SK-N-SH (cell line): ENCODE results near the gene SEM1. TPM values are rescaled to one million over a fixed set of nuclear protein-coding genes. Genes with fewer than 3 reads are reported as not detected.

Experiments
- CTCF ChIA-PET: fragments of 300-600, 350-600 bp; formaldehyde crosslinking; extraction: SDS; loops from one replicate; lab custom pipeline; 2021; lab: Yijun Ruan, JAX
- POLR2A ChIA-PET: fragments of 350-600 bp; sonication (Branson Sonifier 250); formaldehyde crosslinking; extraction: SDS; loops from one replicate; lab custom pipeline; 2020; ENCODE audit warnings: antibody characterized with exemption, inconsistent platforms; lab: Yijun Ruan, JAX
- DNase-seq: peaks from one replicate; pipeline ENCODE4 v3.0.0; 2012
- H2AFZ ChIP-seq: fragments of 200-600 bp; sonication (generic); 2 replicates; pipeline ENCODE4 v1.8.1; 2016; ENCODE audit warnings: antibody characterized with exemption, mild to moderate bottlenecking, low read depth
- H3F3A ChIP-seq: fragments of 200-600 bp; sonication (generic); replicated peaks from 2 replicates; pipeline ENCODE3; 2016; ENCODE audit warnings: antibody characterized with exemption, mild to moderate bottlenecking; ENCODE audit not compliant: insufficient read depth
- H3K27ac ChIP-seq, 2 experiments: fragments of 200-500 bp in 1 of 2; fragments of 200-600 bp in 1 of 2; sonication (Bioruptor generic) in 1 of 2; sonication (generic), shearing (Covaris generic) in 1 of 2; 2 replicates each; pipeline versions ENCODE4 v1.5.1 to v1.6.1; 2014 to 2016; ENCODE audit warnings: low read depth in 2 of 2, inconsistent platforms in 1 of 2, low read length in 1 of 2, mild to moderate bottlenecking in 1 of 2, mixed read lengths in 1 of 2
- H3K27me3 ChIP-seq: fragments of 200-600 bp; sonication (generic), shearing (Covaris generic); 2 replicates; pipeline ENCODE4 v1.6.1; 2016; ENCODE audit warnings: mixed run types; ENCODE audit not compliant: insufficient read depth
- H3K36me3 ChIP-seq, 2 experiments: fragments of 200-500 bp in 1 of 2; fragments of 200-600 bp in 1 of 2; sonication (Bioruptor generic) in 1 of 2; sonication (generic) in 1 of 2; replicated peaks in 1 of 2; 2 replicates each; pipeline versions ENCODE3 to v1.5.1; 2014 to 2016; ENCODE audit warnings: low read length in 1 of 2, mild to moderate bottlenecking in 1 of 2; ENCODE audit not compliant: insufficient read depth in 2 of 2, control insufficient read depth in 1 of 2
- H3K4me1 ChIP-seq, 2 experiments: fragments of 200-500 bp in 1 of 2; fragments of 200-600 bp in 1 of 2; sonication (Bioruptor generic) in 1 of 2; sonication (generic), shearing (Covaris generic) in 1 of 2; 2 replicates each; pipeline versions ENCODE4 v1.5.1 to v1.6.1; 2014 to 2016; ENCODE audit warnings: low read depth in 1 of 2, low read length in 1 of 2, mixed run types in 1 of 2; ENCODE audit not compliant: insufficient read depth in 2 of 2, control insufficient read depth in 1 of 2
- H3K4me2 ChIP-seq: fragments of 200-600 bp; sonication (generic), shearing (Covaris generic); 2 replicates; pipeline ENCODE4 v1.6.1; 2017; ENCODE audit warnings: mixed run types
- H3K4me3 ChIP-seq, 2 experiments: fragments of 200-500 bp in 1 of 2; fragments of 200-600 bp in 1 of 2; sonication (Bioruptor generic) in 1 of 2; sonication (generic), shearing (Covaris generic) in 1 of 2; 2 replicates each; pipeline versions ENCODE4 v1.5.1 to v1.8.1; 2014 to 2016; ENCODE audit warnings: low read depth in 2 of 2, inconsistent platforms in 1 of 2, low read length in 1 of 2, mild to moderate bottlenecking in 1 of 2, mixed read lengths in 1 of 2, moderate library complexity in 1 of 2
- H3K79me2 ChIP-seq: fragments of 200-600 bp; sonication (generic); 2 replicates; pipeline ENCODE4 v1.8.1; 2017; ENCODE audit warnings: mild to moderate bottlenecking; ENCODE audit not compliant: insufficient read depth
- H3K9ac ChIP-seq: fragments of 200-600 bp; sonication (generic); 2 replicates; pipeline ENCODE4 v1.6.1; 2017; ENCODE audit warnings: mixed run types
- H3K9me2 ChIP-seq: fragments of 200-600 bp; sonication (generic); 2 replicates; pipeline ENCODE4 v1.6.1; 2017; ENCODE audit warnings: mixed run types
- H3K9me3 ChIP-seq: fragments of 200-600 bp; sonication (generic); 2 replicates; pipeline ENCODE4 v1.6.1; 2017; ENCODE audit warnings: mixed run types, mild to moderate bottlenecking, moderate library complexity
- H4K20me1 ChIP-seq: fragments of 200-600 bp; sonication (generic); 2 replicates; pipeline ENCODE4 v1.6.1; 2017; ENCODE audit warnings: mild to moderate bottlenecking, mixed run types; ENCODE audit not compliant: insufficient read depth
- CHD2 ChIP-seq: fragments of 150-350 bp; IDR thresholded peaks from 2 replicates; pipeline ENCODE4 v1.6.1; 2018; ENCODE audit warnings: low read length; ENCODE audit not compliant: partially characterized antibody
- CTCF ChIP-seq: fragments of 200-600 bp; sonication (generic); IDR thresholded peaks from 2 replicates; pipeline ENCODE4 v1.6.1; 2017; ENCODE audit warnings: antibody characterized with exemption, mild to moderate bottlenecking, moderate library complexity
- ELF1 ChIP-seq: IDR thresholded peaks from 2 replicates; pipeline ENCODE4 v1.4.0; 2012
- EP300 ChIP-seq, 2 experiments: IDR thresholded peaks; 2 replicates each; pipeline versions ENCODE4 v1.4.0 to v1.6.1; 2012; ENCODE audit warnings: borderline replicate concordance in 1 of 2, low read depth in 1 of 2, low read length in 1 of 2
- EZH2phosphoT487 ChIP-seq: fragments of 200-600 bp; sonication (generic); IDR thresholded peaks from 2 replicates; pipeline ENCODE4 v1.6.1; 2017; ENCODE audit warnings: low read depth, mixed run types, mild to moderate bottlenecking, antibody characterized with exemption, moderate library complexity, borderline replicate concordance
- FOXM1 ChIP-seq: IDR thresholded peaks from 2 replicates; pipeline ENCODE4 v1.4.0; 2012; ENCODE audit warnings: low read depth, mild to moderate bottlenecking
- GABPA ChIP-seq: IDR thresholded peaks from 2 replicates; pipeline ENCODE4 v1.4.0; 2012; ENCODE audit warnings: low read depth, mild to moderate bottlenecking
- GATA2 ChIP-seq: sonication (generic); formaldehyde crosslinking; IDR thresholded peaks from 2 replicates; pipeline ENCODE4 v1.5.0; 2020; ENCODE audit warnings: mild to moderate bottlenecking, missing genetic modification reagents
- IRF3 ChIP-seq: fragments of 150-350 bp; IDR thresholded peaks from 2 replicates; pipeline ENCODE4 v1.6.1; 2016; ENCODE audit warnings: mild to moderate bottlenecking, low read depth, low read length
- MEF2A ChIP-seq: IDR thresholded peaks from 2 replicates; pipeline ENCODE4 v1.4.0; 2012; ENCODE audit warnings: low read depth, borderline replicate concordance
- MXI1 ChIP-seq: IDR thresholded peaks from 2 replicates; pipeline ENCODE4 v1.6.1; 2012; ENCODE audit warnings: mild to moderate bottlenecking, low read depth, low read length, improper control_type of control experiment
- POLR2AphosphoS5 ChIP-seq: IDR thresholded peaks from 2 replicates; pipeline ENCODE4 v1.6.1; 2012; ENCODE audit warnings: low read depth, low read length
- RAD21 ChIP-seq: IDR thresholded peaks from 2 replicates; pipeline ENCODE4 v1.6.1; 2012; ENCODE audit warnings: mild to moderate bottlenecking, low read length
- RCOR1 ChIP-seq: fragments of 150-350 bp; IDR thresholded peaks from 2 replicates; pipeline ENCODE4 v1.6.1; 2017; ENCODE audit warnings: antibody characterized with exemption, low read length
- REST ChIP-seq: IDR thresholded peaks from 2 replicates; pipeline ENCODE4 v1.6.1; 2012; ENCODE audit warnings: mild to moderate bottlenecking, low read depth, low read length, moderate library complexity
- RXRA ChIP-seq: IDR thresholded peaks from 2 replicates; pipeline ENCODE4 v1.4.0; 2012; ENCODE audit warnings: low read depth, mild to moderate bottlenecking, borderline replicate concordance
- SMC3 ChIP-seq: IDR thresholded peaks from 2 replicates; pipeline ENCODE4 v1.6.1; 2012; ENCODE audit warnings: low read depth, low read length, improper control_type of control experiment
- TAF1 ChIP-seq: IDR thresholded peaks from 2 replicates; pipeline ENCODE4 v1.6.1; 2012; ENCODE audit warnings: low read depth, mild to moderate bottlenecking, low read length, moderate library complexity, borderline replicate concordance
- TEAD4 ChIP-seq: IDR thresholded peaks from 2 replicates; pipeline ENCODE4 v1.4.0; 2012; ENCODE audit warnings: mild to moderate bottlenecking, borderline replicate concordance; ENCODE audit not compliant: insufficient read depth
- YY1 ChIP-seq: IDR thresholded peaks from 2 replicates; pipeline ENCODE4 v1.4.0; 2012; ENCODE audit warnings: low read depth, mild to moderate bottlenecking
- ZBTB33 ChIP-seq: IDR thresholded peaks from 2 replicates; pipeline ENCODE4 v1.4.0; 2012; ENCODE audit warnings: low read depth, borderline replicate concordance
- WGBS: methylation state at CpG from one replicate; pipeline ENCODE4 v1.1.6; 2017; ENCODE audit warnings: low lambda C conversion rate; 5-methylcytosine and 5-hydroxymethylcytosine counted together
- polyA plus RNA-seq, 3 experiments: library from polyadenylated mRNA; depleted of rRNA; stranded (reverse); fragments of >200 nt; gene quantifications; 2 replicates each; pipeline ENCODE4 v1.2.3, GENCODE V29; 2012

SEM1 gene
- polyA plus RNA-seq, 1 of the 3 experiments (the other 2 are of a cell fraction), result 56.3 TPM

- TF ChIP-seq ELF1 (no peak), REST (no peak), GATA2 (CRISPR knock-in tag) (no peak), GABPA (no peak), CHD2 (no peak), YY1 (no peak), MXI1 (no peak), TEAD4 (no peak), RCOR1 (no peak)
Observed at GRCh38 chr7:96686305-96686704, 23.3 kb downstream of the SEM1 start (continued).

GRCh38 chr7:96685755-96686154, 23.9 kb downstream of the SEM1 start:
- WGBS, result 96% methylated on average over 1 of the region's 1 CpG
- Histone ChIP-seq H3K9me2 (no peaks in the 10 kb centered on the region), H2AFZ (no peak overlapping the region), H3K4me2 (no peak overlapping the region), H4K20me1 (peaks cover 8% of the 10 kb centered on the region), H3K4me3 (no peak overlapping the region), H3K27me3 (no peaks in the 10 kb centered on the region), H3K9ac (no peak overlapping the region), H3K4me1 (no peaks in the 10 kb centered on the region), H3F3A (no peaks in the 10 kb centered on the region), H3K9me3 (no peaks in the 10 kb centered on the region), H3K27ac (no peak overlapping the region), H3K79me2 (peaks cover 71% of the 10 kb centered on the region), H3K36me3 (peaks cover 45 to 61% of the 10 kb centered on the region in 2 experiments)
- CTCF ChIA-PET, result interaction anchor here (0.8 kb wide), 1 partner anchor 342 kb away, joined by 3 read pairs; no protein-coding TSS in a partner anchor
- no peak for DNase-seq
- POLR2A ChIA-PET, result interaction anchor here (0.7 kb wide), 1 partner anchor 55 kb away, joined by 3 read pairs; no protein-coding TSS in a partner anchor
- TF ChIP-seq SMC3, result no peak
- no peak for TF ChIP-seq FOXM1
- no peak for TF ChIP-seq POLR2AphosphoS5
- TF ChIP-seq CTCF, result no peak
- no peak for TF ChIP-seq EP300 (IDR thresholded peaks at IDR 0.05; ENCODE audit: borderline replicate concordance in 1 of 2, low read depth in 1 of 2, low read length in 1 of 2)
- no peak for TF ChIP-seq EZH2phosphoT487
- TF ChIP-seq IRF3, result no peak
- no peak for TF ChIP-seq MEF2A
- no peak for TF ChIP-seq MXI1
- TF ChIP-seq TAF1, result no peak
- no peak for TF ChIP-seq YY1
- TF ChIP-seq RAD21, result no peak
- TF ChIP-seq RXRA, result no peak
- TF ChIP-seq GABPA, result no peak
- TF ChIP-seq ZBTB33, result no peak
